HG02870 (cell line): ENCODE results near the gene CAPN14.
A peak's percentile ranks its signal among the peaks of the same experiment; 100 is the strongest.

Experiments
- ATAC-seq: cut with Tn5 transposase; IDR thresholded peaks from one replicate; pipeline ENCODE4 v1.9.1; 2021; ENCODE audit warnings: mild to moderate bottlenecking, moderate library complexity; ENCODE audit not compliant: unreplicated experiment

Gene CAPN14

GRCh38 chr2:31227711-31228125 lies 10.4 kb upstream of the CAPN14 start:
- no peak for ATAC-seq

- ATAC-seq: no peak
Measured at GRCh38 chr2:31227110-31227509, 9.8 kb upstream of the CAPN14 start.

DNA sequence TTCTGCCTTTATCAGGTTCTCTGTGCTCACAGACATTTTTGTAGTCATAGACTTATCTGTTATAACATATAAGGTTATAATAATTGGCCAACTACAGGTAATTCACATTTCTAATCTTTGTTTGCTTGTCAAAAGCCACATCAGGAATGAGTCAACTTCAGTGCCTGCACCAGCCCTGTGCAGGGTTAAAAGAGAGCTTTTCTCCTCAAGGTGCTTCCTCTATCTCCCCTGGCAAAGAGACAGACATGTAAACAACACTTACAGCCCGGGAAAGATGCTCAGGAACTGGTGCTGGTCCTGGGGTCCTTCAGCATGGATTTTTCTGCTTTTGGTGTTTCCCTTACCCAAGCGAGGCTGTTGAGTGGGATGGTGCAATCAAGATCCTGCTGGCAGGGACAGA lies 9.0 kb upstream of the CAPN14 start:
- ATAC-seq: no peak

DNA sequence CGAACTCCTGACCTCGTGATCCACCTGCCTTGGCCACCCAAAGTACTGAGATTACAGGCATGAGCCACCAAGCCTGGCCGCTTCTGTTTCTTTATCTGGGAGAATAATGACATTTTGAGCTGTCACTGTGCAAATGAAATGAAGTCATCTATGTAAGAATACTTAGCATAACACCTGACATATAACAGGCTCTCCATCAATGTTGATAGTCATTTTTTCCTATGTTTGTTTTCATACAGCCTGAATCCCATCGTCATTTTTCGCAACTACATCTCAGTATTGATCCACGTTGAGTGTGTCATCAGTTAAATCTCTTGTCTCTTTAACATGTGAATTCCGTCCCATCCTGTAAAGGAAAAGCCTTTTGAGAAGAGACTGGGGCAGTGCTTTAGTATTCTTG lies 6.4 kb upstream of the CAPN14 start:
- ATAC-seq: no peak

DNA sequence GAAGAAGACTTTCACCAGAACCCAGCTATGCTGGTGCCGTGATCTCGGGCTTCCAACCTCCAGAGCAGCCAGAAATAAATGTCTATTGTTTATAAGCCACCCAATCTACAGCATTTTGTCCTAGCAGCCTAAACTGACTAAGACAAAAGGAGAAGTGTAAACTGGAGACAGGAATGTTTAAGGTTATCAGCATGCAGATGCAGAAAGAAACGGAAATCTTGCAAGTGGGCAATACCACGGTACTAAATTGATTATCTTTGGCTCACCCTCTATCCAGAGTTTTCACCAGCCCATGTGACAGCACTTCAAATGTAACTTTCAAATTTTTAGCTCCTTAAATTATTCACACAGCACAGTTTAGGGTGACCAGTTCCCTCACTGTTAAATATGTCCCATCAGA lies 5.7 kb upstream of the CAPN14 start:
- no peak for ATAC-seq

GRCh38 chr2:31222071-31222470 lies 4.8 kb upstream of the CAPN14 start:
- ATAC-seq: no peak

- ATAC-seq: no peak
Measured at GRCh38 chr2:31221544-31221943, 4.2 kb upstream of the CAPN14 start.

DNA sequence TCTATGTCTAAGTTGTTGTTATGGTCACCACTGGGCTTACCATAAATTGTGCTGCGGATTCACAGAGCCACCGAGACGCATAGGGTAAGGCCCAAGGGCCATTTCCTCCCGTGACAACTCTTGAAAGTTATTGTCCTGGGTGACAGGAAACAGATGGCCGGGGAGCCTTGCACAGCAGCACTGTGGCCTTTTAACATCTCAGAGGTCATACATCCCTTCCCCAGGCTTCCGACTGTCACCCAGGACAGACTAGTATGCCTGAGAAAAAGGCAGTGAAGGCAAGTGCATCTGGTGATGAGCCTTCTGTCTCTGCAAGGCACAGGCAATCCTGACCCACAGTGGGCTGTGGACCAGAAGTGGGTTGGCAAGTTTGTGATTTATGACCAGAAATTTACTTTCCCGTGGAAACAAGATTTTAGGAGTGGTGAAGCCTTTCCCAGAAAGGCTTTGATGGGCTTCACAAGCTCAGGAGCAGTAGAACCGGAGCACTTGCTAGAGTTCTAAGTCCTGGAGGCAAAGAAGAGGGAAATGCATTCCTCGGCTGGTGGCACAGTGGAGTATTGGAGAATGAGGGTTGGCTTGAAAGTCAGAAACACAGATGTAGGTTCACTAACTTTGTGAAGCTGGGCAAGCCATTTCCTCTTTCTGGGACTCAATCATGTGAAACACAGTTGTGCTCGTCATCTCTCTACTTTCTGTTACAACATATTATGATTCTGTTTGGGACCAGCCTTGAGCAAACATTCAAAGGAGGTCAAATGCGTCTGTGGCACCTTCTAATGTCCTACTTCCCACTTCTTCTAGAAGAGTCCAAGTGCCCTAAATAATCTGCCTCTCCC lies 2.0 kb upstream of the CAPN14 start:
- ATAC-seq: peak; percentile 66

DNA sequence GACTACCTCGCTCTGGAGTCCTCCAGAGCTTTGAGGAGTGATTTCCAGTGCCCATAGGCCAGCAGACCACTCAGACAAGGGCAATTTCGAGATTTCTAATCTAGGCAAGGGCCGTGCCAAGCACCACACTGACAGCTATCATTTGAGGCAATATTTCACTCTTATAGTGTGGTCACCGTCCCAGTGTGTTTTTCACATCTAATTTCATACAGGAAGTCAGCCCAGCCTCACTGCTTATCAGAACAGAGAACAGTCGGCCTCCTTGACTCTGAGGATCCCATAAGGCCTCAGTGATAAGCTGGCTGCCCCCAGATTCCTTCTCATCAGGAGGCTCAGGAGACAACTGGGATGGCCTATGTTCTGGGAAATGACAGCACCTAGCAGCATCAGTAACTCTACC lies 581 bp downstream of the CAPN14 start:
- ATAC-seq: peak; percentile 43

DNA sequence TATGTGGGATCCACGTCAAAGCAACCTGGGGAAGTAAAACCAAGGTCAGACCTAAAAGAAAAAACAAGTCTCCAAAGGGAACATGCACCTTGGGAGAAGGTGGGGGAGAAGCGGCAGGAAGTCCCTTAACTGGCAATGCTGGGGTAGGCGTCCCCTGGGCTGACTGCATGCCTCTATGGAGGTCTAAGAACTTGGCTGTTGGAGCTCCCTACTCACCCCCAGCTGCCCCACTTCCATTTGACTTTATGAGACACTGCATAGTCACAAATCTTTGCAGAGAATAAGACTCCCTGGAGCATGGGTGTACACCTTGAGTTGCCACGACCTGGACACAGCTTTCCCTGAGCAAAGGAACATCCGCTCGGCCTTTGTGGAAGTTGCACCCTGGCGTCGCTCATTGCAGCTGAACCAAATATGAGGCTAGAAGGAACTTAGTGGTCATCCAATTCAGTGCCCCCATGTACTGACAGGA lies 2.8 kb downstream of the CAPN14 start:
- ATAC-seq: no peak

GRCh38 chr2:31213601-31214443 lies 3.5 kb downstream of the CAPN14 start:
- ATAC-seq: no peak

DNA sequence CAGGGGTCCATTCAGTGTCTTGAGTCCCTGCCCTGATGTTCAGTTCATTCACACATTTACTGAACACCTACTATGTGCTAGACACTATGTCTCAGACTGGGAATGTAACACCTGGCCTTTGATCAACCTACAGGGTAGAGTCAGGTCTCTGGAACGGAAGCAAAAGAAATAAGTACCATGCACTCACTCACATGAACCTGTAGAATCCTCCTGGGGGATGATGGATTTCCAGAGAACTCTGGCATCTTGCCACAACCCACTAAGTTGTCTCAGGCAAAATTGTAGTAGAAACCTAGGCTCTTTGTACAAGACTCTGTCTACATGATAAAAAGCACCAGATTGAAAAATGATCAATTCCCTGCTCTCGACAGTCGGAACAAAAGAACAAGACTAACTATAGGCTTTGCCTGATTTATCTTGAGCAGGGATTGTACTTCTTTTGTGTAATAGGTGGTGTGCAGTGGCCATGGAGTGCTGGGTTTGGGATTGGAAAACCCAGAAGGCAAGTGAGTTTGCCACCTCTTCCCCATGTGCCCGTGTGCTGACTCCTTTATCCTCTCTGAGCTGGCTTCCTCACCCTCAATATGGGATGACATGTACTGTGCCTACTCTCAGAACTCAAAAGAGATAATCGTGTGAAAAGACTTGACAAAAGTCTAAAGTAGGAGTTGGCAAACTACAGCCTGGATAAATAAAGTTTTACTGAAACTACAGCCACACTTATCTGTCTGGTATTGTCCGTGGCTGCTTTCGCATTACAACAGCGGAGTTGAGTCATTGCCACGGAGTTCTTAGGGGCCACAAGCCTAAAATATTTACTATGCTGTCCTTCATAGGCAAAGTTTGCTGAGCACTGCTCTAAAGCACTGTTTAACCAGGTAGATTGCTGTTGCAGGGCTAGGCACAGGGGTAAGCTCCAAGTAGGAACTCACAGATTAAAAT lies 4.4 kb downstream of the CAPN14 start:
- ATAC-seq: no peak

GRCh38 chr2:31208240-31208639 lies 9.1 kb downstream of the CAPN14 start:
- ATAC-seq: no peak

DNA sequence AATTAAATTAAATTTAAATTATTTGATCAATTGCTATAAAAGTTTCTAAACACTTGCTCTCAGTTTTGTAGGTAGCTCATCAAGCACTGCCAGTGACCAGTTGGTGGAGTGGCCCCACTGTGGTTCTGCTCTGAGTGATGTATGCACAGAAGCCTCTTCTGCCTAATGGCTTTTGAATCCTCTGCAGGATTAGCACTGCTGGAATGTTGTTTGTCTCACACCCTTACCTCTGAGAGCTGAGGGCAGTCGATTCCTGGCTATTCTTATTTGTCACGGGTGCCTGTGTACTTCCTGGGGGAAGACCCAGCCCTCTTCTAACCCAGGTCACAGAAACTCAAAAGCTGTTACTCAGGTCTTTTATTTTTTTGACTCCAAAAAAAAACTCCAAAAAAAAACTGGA lies 9.5 kb downstream of the CAPN14 start:
- ATAC-seq: no peak

DNA sequence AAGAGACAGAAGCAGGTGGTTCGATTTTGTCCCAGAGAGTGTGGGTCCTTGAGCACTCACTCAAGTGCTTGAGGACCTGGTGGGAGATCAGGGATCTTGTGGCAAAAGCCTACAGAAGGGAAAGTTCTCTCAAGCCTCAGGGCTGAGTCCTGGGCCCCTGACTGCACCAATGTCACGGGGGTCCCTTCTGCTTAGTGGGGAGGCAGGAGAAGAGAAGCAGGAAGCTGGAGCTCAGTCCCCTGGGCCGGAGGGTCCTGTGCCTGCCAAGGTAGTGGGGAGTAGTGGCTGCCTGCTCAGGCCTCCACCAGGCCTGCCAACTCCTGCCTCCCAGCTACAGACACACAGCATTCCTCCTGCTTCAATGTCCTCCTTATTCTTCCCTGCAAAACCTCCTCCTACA lies 11.7 kb downstream of the CAPN14 start:
- no peak for ATAC-seq

- ATAC-seq: no peak
Measured at GRCh38 chr2:31205186-31205585, 12.1 kb downstream of the CAPN14 start.

GRCh38 chr2:31204783-31205182 lies 12.5 kb downstream of the CAPN14 start:
- ATAC-seq: no peak

GRCh38 chr2:31203916-31204315 lies 13.4 kb downstream of the CAPN14 start:
- no peak for ATAC-seq

DNA sequence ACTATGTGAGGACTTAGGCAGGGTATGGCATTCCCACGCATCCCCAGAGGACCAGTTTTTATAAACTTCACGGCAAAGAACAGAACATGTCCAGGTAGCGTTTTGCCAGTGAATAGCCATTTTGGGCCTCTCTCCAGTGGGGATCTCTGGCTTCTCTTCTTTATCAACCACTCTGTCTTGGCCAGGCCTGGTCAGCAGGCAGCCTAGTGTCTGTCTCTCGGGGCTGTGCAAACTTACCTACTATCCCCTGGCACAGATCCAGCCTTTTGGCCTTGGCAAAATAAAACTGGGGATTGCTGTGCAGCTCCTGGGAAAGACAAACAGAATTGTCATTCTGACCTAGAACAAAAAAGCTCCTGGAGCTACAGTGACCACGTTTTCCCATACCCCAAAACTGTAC lies 14.5 kb downstream of the CAPN14 start:
- no peak for ATAC-seq

- no peak for ATAC-seq
Measured at GRCh38 chr2:31202041-31202440, 15.3 kb downstream of the CAPN14 start.

GRCh38 chr2:31200972-31201371 lies 16.3 kb downstream of the CAPN14 start:
- no peak for ATAC-seq
